ENCODE measurements around the gene CRELD1. TPM values are rescaled to one million over a fixed set of nuclear protein-coding genes. Genes with fewer than 3 reads are reported as not detected.

CRELD1 gene
- total RNA-seq, 1 experiment from 2014 or later, result 15.5 TPM

GRCh38 chr3:9970020-9970652 is 36.5 kb downstream of the CRELD1 start:
- no peaks in the 10 kb centered on the region for H3K9me3 ChIP-seq (ENCODE audit: control insufficient read depth, low read depth, low read length)
- no peak overlapping the region for H2BK15ac ChIP-seq (ENCODE audit: low read depth, low read length)
- H3K9me3 Mint-ChIP-seq, result no peaks in the 10 kb centered on the region
- H3K4ac ChIP-seq (ENCODE audit: low read depth, low read length), result no peak overlapping the region
- H3K4me2 ChIP-seq (ENCODE audit: insufficient read depth, insufficient read length, low read length), result no peak overlapping the region
- no peak overlapping the region for H3K18ac ChIP-seq (ENCODE audit: insufficient read length, low read depth, low read length)
- no peak overlapping the region for H3K4me3 Mint-ChIP-seq
- H3K9ac ChIP-seq (ENCODE audit: extremely low read depth, insufficient read length, low read length), result no peak overlapping the region
- H4K8ac ChIP-seq (replicated peaks; ENCODE audit: insufficient read length, low read depth, low read length), result no peak overlapping the region
- H3K27ac Mint-ChIP-seq, result no peak overlapping the region
- peaks cover 26 to 63% (median 58%) of the 10 kb centered on the region in 3 experiments for H3K36me3 Mint-ChIP-seq (ENCODE audit: insufficient read depth in 1 of 3, low read depth in 3 of 3)
- TF ChIP-seq CTCF (conservative IDR thresholded peaks at IDR 0.05), result no peak
- no peak overlapping the region for H2BK20ac ChIP-seq (ENCODE audit: low read depth, low read length, poor library complexity, severe bottlenecking)
- no CpG with 5 or more reads among the region's 3 CpGs for WGBS (ENCODE audit: extremely low coverage, insufficient read length, low lambda C conversion rate)
- no peak overlapping the region for H4K5ac ChIP-seq (ENCODE audit: insufficient read length, low read depth, low read length)
- no peaks in the 10 kb centered on the region for H3K4me1 Mint-ChIP-seq
- no peaks in the 10 kb centered on the region for H3K27me3 Mint-ChIP-seq (ENCODE audit: low read depth)
- H3K79me2 ChIP-seq (ENCODE audit: insufficient read depth, low read length), result no peaks in the 10 kb centered on the region
- no peaks in the 10 kb centered on the region for H4K20me1 ChIP-seq (ENCODE audit: control insufficient read depth, insufficient read depth, insufficient read length)
- DNase-seq, result no peak
- no peak overlapping the region for H3K23ac ChIP-seq (ENCODE audit: insufficient read length, low read depth, low read length)
- no peaks in the 10 kb centered on the region for H3K79me1 ChIP-seq (ENCODE audit: insufficient read depth, low read depth, low read length, poor library complexity, severe bottlenecking)
- H2BK12ac ChIP-seq (ENCODE audit: insufficient read length, low read depth, low read length), result no peak overlapping the region
- H2AK5ac ChIP-seq (ENCODE audit: insufficient read length, low read length), result no peak overlapping the region
- no peak overlapping the region for H3K14ac ChIP-seq (ENCODE audit: insufficient read depth, low read length)
- no peaks in the 10 kb centered on the region for H3K27me3 ChIP-seq (ENCODE audit: insufficient read depth, low read length)
- H2BK5ac ChIP-seq (ENCODE audit: insufficient read length, low read length), result no peak overlapping the region
- H3T11ph ChIP-seq (ENCODE audit: low read length), result no peak overlapping the region
- no peak overlapping the region for H4K91ac ChIP-seq (ENCODE audit: insufficient read length, low read depth, low read length)
- no peak overlapping the region for H3K27ac ChIP-seq (ENCODE audit: insufficient read length, low read depth, low read length)
- no peaks in the 10 kb centered on the region for H3K23me2 ChIP-seq (ENCODE audit: insufficient read length, low read depth, low read length, poor library complexity, severe bottlenecking)
- H2AFZ ChIP-seq (ENCODE audit: low read length), result no peak overlapping the region
- no peak overlapping the region for H2BK120ac ChIP-seq (ENCODE audit: low read depth, low read length, poor library complexity, severe bottlenecking)
- no peak overlapping the region for H3K56ac ChIP-seq (ENCODE audit: insufficient read length, low read depth, low read length)
- H3K4me1 ChIP-seq (ENCODE audit: insufficient read depth, low read length), result no peaks in the 10 kb centered on the region
